ENCODE measurements around the gene DDX55. TPM values are rescaled to one million over a fixed set of nuclear protein-coding genes. Genes with fewer than 3 reads are reported as not detected.

DDX55 gene
- total and polyA plus RNA-seq, 2 experiments from 2014 or later, result 39.8 to 53.3 TPM

GRCh38 chr12:123621101-123621500 is 19.2 kb downstream of the DDX55 start:
- H3K9me2 ChIP-seq (ENCODE audit: insufficient read depth), result no peaks in the 10 kb centered on the region
- no peak for ATAC-seq
- no peak for TF ChIP-seq ZNF331 (CRISPR knock-in tag; IDR thresholded peaks at IDR 0.05; ENCODE audit: low read depth)
- no peak for TF ChIP-seq EZH2phosphoT487 (IDR thresholded peaks at IDR 0.05; ENCODE audit: unreplicated experiment)
- TF ChIP-seq REST (IDR thresholded peaks at IDR 0.05; ENCODE audit: unreplicated experiment), result no peak
- H3K4me2 ChIP-seq, result no peak overlapping the region
- H3K4me1 ChIP-seq (ENCODE audit: insufficient read depth), result no peaks in the 10 kb centered on the region
- Mint-ChIP-seq H3K27me3 (ENCODE audit: insufficient read depth, low read depth, poor library complexity) (peaks cover 3% of the 10 kb centered on the region), H3K9me3 (no peaks in the 10 kb centered on the region; the same call in 2 of the 3 replicates), H3K27ac (no peak overlapping the region), H3K36me3 (ENCODE audit: low read depth) (peaks cover 80% of the 10 kb centered on the region), H3K4me3 (no peak overlapping the region), H3K4me1 (no peaks in the 10 kb centered on the region)
- H4K20me1 ChIP-seq (replicated peaks; ENCODE audit: insufficient read depth), result peaks cover 16% of the 10 kb centered on the region
- H3F3A ChIP-seq (replicated peaks; ENCODE audit: low read depth), result peaks cover 45% of the 10 kb centered on the region
- H3K36me3 ChIP-seq (ENCODE audit: insufficient read depth), result peaks cover 53% of the 10 kb centered on the region
- H2AFZ ChIP-seq, result no peak overlapping the region
- no peak overlapping the region for H3K4me3 ChIP-seq
- no peaks in the 10 kb centered on the region for H3K27me3 ChIP-seq (ENCODE audit: insufficient read depth)
- no peak overlapping the region for H3K27ac ChIP-seq (ENCODE audit: low read depth)
- H3K79me2 ChIP-seq (replicated peaks; ENCODE audit: insufficient read depth), result no peaks in the 10 kb centered on the region
- no peak for DNase-seq (ENCODE audit: low spot score)

- no peaks in the 10 kb centered on the region for H3K27me3 ChIP-seq (ENCODE audit: insufficient read depth)
- H3K27ac ChIP-seq (ENCODE audit: low read depth), result 0 out of 2 replicates have a peak overlapping the region, but pooled peaks have one; percentile 19
- Mint-ChIP-seq H3K27me3 (ENCODE audit: insufficient read depth, low read depth, poor library complexity) (peaks cover 3% of the 10 kb centered on the region), H3K4me3 (no peak overlapping the region), H3K36me3 (ENCODE audit: low read depth) (peaks cover 80% of the 10 kb centered on the region), H3K4me1 (no peaks in the 10 kb centered on the region), H3K27ac (no peak overlapping the region), H3K9me3 (no peaks in the 10 kb centered on the region; the same call in 2 of the 3 replicates)
- H3F3A ChIP-seq (replicated peaks; ENCODE audit: low read depth), result peaks cover 37% of the 10 kb centered on the region
- H2AFZ ChIP-seq, result no peak overlapping the region
- DNase-seq (ENCODE audit: low spot score) (no peak), ATAC-seq (no peak)
- TF ChIP-seq, protein P1, sequence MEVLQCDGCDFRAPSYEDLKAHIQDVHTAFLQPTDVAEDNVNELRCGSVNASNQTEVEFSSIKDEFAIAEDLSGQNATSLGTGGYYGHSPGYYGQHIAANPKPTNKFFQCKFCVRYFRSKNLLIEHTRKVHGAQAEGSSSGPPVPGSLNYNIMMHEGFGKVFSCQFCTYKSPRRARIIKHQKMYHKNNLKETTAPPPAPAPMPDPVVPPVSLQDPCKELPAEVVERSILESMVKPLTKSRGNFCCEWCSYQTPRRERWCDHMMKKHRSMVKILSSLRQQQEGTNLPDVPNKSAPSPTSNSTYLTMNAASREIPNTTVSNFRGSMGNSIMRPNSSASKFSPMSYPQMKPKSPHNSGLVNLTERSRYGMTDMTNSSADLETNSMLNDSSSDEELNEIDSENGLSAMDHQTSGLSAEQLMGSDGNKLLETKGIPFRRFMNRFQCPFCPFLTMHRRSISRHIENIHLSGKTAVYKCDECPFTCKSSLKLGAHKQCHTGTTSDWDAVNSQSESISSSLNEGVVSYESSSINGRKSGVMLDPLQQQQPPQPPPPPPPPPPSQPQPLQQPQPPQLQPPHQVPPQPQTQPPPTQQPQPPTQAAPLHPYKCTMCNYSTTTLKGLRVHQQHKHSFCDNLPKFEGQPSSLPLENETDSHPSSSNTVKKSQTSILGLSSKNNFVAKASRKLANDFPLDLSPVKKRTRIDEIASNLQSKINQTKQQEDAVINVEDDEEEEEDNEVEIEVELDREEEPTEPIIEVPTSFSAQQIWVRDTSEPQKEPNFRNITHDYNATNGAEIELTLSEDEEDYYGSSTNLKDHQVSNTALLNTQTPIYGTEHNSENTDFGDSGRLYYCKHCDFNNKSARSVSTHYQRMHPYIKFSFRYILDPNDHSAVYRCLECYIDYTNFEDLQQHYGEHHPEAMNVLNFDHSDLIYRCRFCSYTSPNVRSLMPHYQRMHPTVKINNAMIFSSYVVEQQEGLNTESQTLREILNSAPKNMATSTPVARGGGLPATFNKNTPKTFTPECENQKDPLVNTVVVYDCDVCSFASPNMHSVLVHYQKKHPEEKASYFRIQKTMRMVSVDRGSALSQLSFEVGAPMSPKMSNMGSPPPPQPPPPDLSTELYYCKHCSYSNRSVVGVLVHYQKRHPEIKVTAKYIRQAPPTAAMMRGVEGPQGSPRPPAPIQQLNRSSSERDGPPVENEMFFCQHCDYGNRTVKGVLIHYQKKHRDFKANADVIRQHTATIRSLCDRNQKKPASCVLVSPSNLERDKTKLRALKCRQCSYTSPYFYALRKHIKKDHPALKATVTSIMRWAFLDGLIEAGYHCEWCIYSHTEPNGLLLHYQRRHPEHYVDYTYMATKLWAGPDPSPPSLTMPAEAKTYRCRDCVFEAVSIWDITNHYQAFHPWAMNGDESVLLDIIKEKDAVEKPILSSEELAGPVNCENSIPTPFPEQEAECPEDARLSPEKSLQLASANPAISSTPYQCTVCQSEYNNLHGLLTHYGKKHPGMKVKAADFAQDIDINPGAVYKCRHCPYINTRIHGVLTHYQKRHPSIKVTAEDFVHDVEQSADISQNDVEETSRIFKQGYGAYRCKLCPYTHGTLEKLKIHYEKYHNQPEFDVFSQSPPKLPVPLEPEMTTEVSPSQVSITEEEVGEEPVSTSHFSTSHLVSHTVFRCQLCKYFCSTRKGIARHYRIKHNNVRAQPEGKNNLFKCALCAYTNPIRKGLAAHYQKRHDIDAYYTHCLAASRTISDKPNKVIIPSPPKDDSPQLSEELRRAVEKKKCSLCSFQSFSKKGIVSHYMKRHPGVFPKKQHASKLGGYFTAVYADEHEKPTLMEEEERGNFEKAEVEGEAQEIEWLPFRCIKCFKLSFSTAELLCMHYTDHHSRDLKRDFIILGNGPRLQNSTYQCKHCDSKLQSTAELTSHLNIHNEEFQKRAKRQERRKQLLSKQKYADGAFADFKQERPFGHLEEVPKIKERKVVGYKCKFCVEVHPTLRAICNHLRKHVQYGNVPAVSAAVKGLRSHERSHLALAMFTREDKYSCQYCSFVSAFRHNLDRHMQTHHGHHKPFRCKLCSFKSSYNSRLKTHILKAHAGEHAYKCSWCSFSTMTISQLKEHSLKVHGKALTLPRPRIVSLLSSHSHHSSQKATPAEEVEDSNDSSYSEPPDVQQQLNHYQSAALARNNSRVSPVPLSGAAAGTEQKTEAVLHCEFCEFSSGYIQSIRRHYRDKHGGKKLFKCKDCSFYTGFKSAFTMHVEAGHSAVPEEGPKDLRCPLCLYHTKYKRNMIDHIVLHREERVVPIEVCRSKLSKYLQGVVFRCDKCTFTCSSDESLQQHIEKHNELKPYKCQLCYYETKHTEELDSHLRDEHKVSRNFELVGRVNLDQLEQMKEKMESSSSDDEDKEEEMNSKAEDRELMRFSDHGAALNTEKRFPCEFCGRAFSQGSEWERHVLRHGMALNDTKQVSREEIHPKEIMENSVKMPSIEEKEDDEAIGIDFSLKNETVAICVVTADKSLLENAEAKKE (CRISPR knock-in tag; IDR thresholded peaks at IDR 0.05), result no peak
- TF ChIP-seq STAT1 (IDR thresholded peaks at IDR 0.05; ENCODE audit: unreplicated experiment), result no peak
- H3K4me3 ChIP-seq, result no peak overlapping the region
- no peaks in the 10 kb centered on the region for H3K4me1 ChIP-seq (ENCODE audit: insufficient read depth)
- H3K36me3 ChIP-seq (ENCODE audit: insufficient read depth), result peaks cover 53% of the 10 kb centered on the region
- H3K79me2 ChIP-seq (replicated peaks; ENCODE audit: insufficient read depth), result no peaks in the 10 kb centered on the region
- no peaks in the 10 kb centered on the region for H3K9me2 ChIP-seq (ENCODE audit: insufficient read depth)
- H3K4me2 ChIP-seq, result no peak overlapping the region
- peaks cover 16% of the 10 kb centered on the region for H4K20me1 ChIP-seq (replicated peaks; ENCODE audit: insufficient read depth)
These were observed 20.0 kb downstream of the DDX55 start for GRCh38 chr12:123621619-123622530.

All from GM23338 (cell line).